Measurements from ENCODE around the gene HEMK1. TPM values are rescaled to one million over a fixed set of nuclear protein-coding genes. Genes with fewer than 3 reads are reported as not detected.

The HEMK1 gene, protein sequence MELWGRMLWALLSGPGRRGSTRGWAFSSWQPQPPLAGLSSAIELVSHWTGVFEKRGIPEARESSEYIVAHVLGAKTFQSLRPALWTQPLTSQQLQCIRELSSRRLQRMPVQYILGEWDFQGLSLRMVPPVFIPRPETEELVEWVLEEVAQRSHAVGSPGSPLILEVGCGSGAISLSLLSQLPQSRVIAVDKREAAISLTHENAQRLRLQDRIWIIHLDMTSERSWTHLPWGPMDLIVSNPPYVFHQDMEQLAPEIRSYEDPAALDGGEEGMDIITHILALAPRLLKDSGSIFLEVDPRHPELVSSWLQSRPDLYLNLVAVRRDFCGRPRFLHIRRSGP
- 8.5 and 8.7 TPM in 2 replicates for total RNA-seq

DNA sequence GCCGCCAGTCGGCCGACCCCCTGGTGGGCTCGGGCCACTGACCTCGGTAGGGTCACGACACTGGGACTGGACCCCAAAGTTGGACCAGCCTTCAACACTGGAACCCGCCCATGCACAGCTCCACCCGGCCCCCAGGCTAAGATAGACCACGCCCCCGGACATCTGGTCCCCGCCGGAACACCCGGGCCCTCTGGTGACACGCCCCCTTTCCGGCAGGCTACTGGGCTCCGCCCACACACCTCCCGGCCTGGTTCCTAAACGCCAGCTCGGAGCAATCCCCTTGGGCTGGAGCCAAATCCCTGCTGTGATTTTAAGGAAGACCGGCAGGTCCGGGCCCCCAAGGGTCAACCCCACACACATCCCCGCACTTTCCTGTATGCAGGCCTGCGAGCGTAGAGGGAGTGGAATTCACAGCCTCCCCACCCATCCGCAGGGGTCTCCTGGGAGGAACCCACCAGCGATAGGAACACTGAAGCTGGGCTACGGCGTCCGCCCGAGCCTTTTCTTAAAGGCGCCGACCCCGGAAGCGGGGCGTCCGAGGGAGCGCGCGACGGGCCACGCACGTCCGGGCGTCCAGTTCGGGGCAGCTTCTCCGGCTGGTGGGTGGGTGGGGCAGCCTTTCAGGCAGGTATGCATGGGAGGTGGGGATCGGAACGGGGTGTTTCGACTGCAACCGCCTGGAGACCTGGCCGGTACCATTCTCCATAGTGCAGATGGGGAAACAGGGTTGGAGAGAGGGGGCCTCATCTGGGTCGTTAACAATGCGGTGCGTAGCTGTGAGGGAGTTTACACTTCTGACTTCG lies at the start of gene HEMK1:
HEMK1 (plus strand) TSS at position 576 of the 803 bp plus-strand sequence. CDS start 1,583 bp downstream, outside the sequence.
- Histone ChIP-seq H4K20me1 (ENCODE audit: insufficient read depth, low read length) (no peaks in the 10 kb centered on the region), H3K27me3 (ENCODE audit: insufficient read depth, low read length) (no peaks in the 10 kb centered on the region), H3K4me2 (ENCODE audit: insufficient read depth, low read length) (peak within 1 kb of the TSS; percentile 94), H3K79me2 (ENCODE audit: insufficient read depth, low read length) (peaks cover 23% of the 10 kb centered on the region), H3K4me3 (ENCODE audit: insufficient read depth, low read length) (peak within 1 kb of the TSS; percentile 91), H2AFZ (ENCODE audit: low read length) (peak within 1 kb of the TSS; percentile 98), H3K27ac (ENCODE audit: low read depth, low read length) (peak within 1 kb of the TSS; percentile 91), H3K4me1 (ENCODE audit: insufficient read depth, low read length) (peaks cover 22% of the 10 kb centered on the region), H3K36me3 (ENCODE audit: insufficient read depth, low read length) (no peaks in the 10 kb centered on the region), H3K9me3 (ENCODE audit: low read depth, low read length) (no peaks in the 10 kb centered on the region)
- TF ChIP-seq, protein P1, sequence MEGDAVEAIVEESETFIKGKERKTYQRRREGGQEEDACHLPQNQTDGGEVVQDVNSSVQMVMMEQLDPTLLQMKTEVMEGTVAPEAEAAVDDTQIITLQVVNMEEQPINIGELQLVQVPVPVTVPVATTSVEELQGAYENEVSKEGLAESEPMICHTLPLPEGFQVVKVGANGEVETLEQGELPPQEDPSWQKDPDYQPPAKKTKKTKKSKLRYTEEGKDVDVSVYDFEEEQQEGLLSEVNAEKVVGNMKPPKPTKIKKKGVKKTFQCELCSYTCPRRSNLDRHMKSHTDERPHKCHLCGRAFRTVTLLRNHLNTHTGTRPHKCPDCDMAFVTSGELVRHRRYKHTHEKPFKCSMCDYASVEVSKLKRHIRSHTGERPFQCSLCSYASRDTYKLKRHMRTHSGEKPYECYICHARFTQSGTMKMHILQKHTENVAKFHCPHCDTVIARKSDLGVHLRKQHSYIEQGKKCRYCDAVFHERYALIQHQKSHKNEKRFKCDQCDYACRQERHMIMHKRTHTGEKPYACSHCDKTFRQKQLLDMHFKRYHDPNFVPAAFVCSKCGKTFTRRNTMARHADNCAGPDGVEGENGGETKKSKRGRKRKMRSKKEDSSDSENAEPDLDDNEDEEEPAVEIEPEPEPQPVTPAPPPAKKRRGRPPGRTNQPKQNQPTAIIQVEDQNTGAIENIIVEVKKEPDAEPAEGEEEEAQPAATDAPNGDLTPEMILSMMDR (IDR thresholded peaks at IDR 0.05; ENCODE audit: extremely low read depth, low read depth, low read length) = no peak
- peak; percentile 99 for DNase-seq (ENCODE audit: insufficient read length, low spot score, missing footprints)

DNA sequence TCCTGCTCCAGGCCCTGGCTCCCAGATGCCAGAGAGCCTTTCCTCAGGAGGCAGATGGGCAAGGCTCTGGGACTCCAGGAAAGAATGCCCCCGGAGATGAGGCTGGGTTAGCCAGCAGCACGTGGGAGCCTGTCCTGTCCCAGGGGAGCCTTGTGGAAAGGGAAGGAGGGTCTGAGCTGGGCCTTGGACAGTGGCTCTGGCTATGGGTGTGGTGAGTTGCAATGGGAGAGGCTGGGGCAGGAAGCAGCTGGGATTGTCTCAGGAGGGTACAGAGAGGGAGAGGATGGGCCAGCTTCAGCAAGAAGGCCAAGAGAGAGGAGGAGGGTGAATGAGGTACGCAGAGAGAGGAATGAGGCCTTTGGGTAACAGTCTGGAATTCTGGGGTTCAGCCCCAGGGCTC lies 48.5 kb upstream of the HEMK1 start:
- Histone ChIP-seq H2AFZ (ENCODE audit: low read length) (no peak overlapping the region), H3K9me3 (ENCODE audit: low read depth, low read length) (no peaks in the 10 kb centered on the region), H3K36me3 (ENCODE audit: insufficient read depth, low read length) (no peaks in the 10 kb centered on the region), H3K4me3 (ENCODE audit: insufficient read depth, low read length) (no peak overlapping the region), H3K4me2 (ENCODE audit: insufficient read depth, low read length) (no peak overlapping the region), H3K27me3 (ENCODE audit: insufficient read depth, low read length) (peaks cover 16% of the 10 kb centered on the region), H3K79me2 (ENCODE audit: insufficient read depth, low read length) (no peaks in the 10 kb centered on the region), H3K4me1 (ENCODE audit: insufficient read depth, low read length) (no peaks in the 10 kb centered on the region), H4K20me1 (ENCODE audit: insufficient read depth, low read length) (no peaks in the 10 kb centered on the region), H3K27ac (ENCODE audit: low read depth, low read length) (no peak overlapping the region)
- DNase-seq (ENCODE audit: insufficient read length, low spot score, missing footprints) = no peak
- TF ChIP-seq, protein P1 (IDR thresholded peaks at IDR 0.05; ENCODE audit: extremely low read depth, low read depth, low read length) = no peak

DNA sequence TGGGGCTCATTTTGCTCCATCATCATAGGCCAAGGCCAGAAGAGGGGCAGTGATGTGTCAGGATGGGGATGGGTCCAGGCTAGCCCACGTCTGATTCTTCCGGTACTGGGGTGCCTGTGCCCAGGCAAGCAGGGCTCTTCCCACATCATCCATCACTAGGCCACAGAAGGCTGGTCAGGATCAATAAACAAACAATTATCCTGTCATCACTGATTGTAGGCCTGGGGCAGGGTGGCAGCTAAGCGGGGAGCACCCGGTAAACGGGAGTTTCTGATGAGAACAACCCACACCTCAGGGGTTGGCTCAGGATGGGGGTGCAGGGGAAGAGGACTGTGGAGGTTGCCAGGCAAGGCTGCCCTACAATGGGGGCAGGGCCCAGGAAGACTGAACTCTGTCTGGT lies 47.8 kb upstream of the HEMK1 start:
- Histone ChIP-seq H3K27me3 (ENCODE audit: insufficient read depth, low read length) (peaks cover 14% of the 10 kb centered on the region), H4K20me1 (ENCODE audit: insufficient read depth, low read length) (no peaks in the 10 kb centered on the region), H3K4me1 (ENCODE audit: insufficient read depth, low read length) (no peaks in the 10 kb centered on the region), H3K4me2 (ENCODE audit: insufficient read depth, low read length) (no peak overlapping the region), H3K36me3 (ENCODE audit: insufficient read depth, low read length) (no peaks in the 10 kb centered on the region), H3K27ac (ENCODE audit: low read depth, low read length) (no peak overlapping the region), H2AFZ (ENCODE audit: low read length) (no peak overlapping the region), H3K9me3 (ENCODE audit: low read depth, low read length) (no peaks in the 10 kb centered on the region), H3K4me3 (ENCODE audit: insufficient read depth, low read length) (no peak overlapping the region), H3K79me2 (ENCODE audit: insufficient read depth, low read length) (no peaks in the 10 kb centered on the region)
- DNase-seq (ENCODE audit: insufficient read length, low spot score, missing footprints) = no peak
- TF ChIP-seq, protein P1 (IDR thresholded peaks at IDR 0.05; ENCODE audit: extremely low read depth, low read depth, low read length) = no peak

DNA sequence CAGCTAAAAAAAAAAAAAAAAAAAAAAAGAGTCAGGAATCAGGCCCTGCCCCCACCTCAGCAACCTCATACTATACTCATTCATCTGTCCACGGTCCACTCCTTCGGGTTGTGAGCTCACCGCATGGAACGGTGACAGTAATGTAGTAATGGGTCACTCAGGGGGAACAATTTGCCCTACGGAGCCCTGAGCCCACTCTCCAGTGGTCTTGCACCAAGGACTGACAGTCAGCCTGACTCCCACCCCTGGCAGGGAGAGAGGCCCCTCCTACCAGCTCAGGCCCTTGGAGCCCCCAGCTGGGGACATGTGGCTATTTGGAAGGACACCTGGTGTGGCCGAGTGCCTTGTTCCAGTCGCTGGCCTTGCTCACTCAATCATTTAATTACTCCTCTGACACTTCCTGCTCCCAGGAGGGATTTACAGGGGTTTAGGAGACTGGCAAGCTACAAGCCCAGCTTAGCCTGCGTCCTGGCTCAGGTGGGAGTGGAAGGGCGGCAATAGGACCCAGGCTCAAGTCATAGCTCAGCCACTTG lies 46.0 kb upstream of the HEMK1 start:
- Histone ChIP-seq H3K4me3 (ENCODE audit: insufficient read depth, low read length) (no peak overlapping the region), H2AFZ (ENCODE audit: low read length) (no peak overlapping the region), H3K27me3 (ENCODE audit: insufficient read depth, low read length) (peaks cover 12% of the 10 kb centered on the region), H3K4me1 (ENCODE audit: insufficient read depth, low read length) (no peaks in the 10 kb centered on the region), H3K79me2 (ENCODE audit: insufficient read depth, low read length) (no peaks in the 10 kb centered on the region), H3K27ac (ENCODE audit: low read depth, low read length) (no peak overlapping the region), H4K20me1 (ENCODE audit: insufficient read depth, low read length) (no peaks in the 10 kb centered on the region), H3K36me3 (ENCODE audit: insufficient read depth, low read length) (no peaks in the 10 kb centered on the region), H3K9me3 (ENCODE audit: low read depth, low read length) (no peaks in the 10 kb centered on the region), H3K4me2 (ENCODE audit: insufficient read depth, low read length) (no peak overlapping the region)
- DNase-seq (ENCODE audit: insufficient read length, low spot score, missing footprints) = no peak
- TF ChIP-seq, protein P1 (IDR thresholded peaks at IDR 0.05; ENCODE audit: extremely low read depth, low read depth, low read length) = no peak

Data from osteoblast (primary cell).